Diencephalon (tissue), 1 donor: ENCODE measurements around the gene SRP54. TPM values are rescaled to one million over a fixed set of nuclear protein-coding genes. Genes with fewer than 3 reads are reported as not detected.

Source experiments
- total RNA-seq: library from RNA; depleted of rRNA; stranded (reverse); fragments of >200 nt; gene quantifications from one replicate; pipeline ENCODE4 v1.2.3, GENCODE V29; 2014

Gene SRP54
- 75.7 TPM for total RNA-seq

GRCh38 chr14:34982421-34983147, at the start of gene SRP54:
Gene SRP54 (plus strand): TSS chr14:34982992. CDS start chr14:34996710, 13,718 bp downstream.

GRCh38 chr14:35046048-35046750, 63.4 kb downstream of the SRP54 start, which contains the start of gene FAM177A1:
Gene FAM177A1 (plus strand): TSS chr14:35046272. CDS start chr14:35046464, 192 bp downstream.

Other genes starting within 250 kb of the SRP54 start
- gene BAZ1A, start 107.6 kb upstream of the SRP54 start, total RNA-seq: 24.0 TPM
- gene FAM177A1, start 63.3 kb downstream of the SRP54 start, total RNA-seq: 53.7 TPM
- 58.8 TPM for gene PPP2R3C, start 139.0 kb downstream of the SRP54 start, total RNA-seq
- 21.7 TPM for gene PRORP, start 139.6 kb downstream of the SRP54 start, total RNA-seq